Esophagus squamous epithelium (tissue), 4 donors: ENCODE results near the gene IGFBP7.

Source experiments
- CTCF ChIP-seq, 6 experiments: fragments of 450-650 bp in 4 of 6; fragments of 200-600 bp in 2 of 6; sonication (generic) in 2 of 6; IDR thresholded peaks; one replicate each; pipeline ENCODE4 v1.5.1; 2016 to 2019; ENCODE audit warnings: antibody characterized with exemption in 6 of 6, mild to moderate bottlenecking in 4 of 6, moderate library complexity in 4 of 6
- POLR2A ChIP-seq, 4 donors: fragments of 450-650 bp; IDR thresholded peaks; one replicate each; pipeline ENCODE4 v1.6.1; 2017; ENCODE audit warnings: antibody characterized with exemption in 4 of 4, mild to moderate bottlenecking in 4 of 4, moderate library complexity in 3 of 4

GRCh38 chr4:57070461-57070860, 39.7 kb downstream of the IGFBP7 start:
- TF ChIP-seq CTCF (IDR thresholded peaks at IDR 0.05): no peak
- no peak for TF ChIP-seq POLR2A (IDR thresholded peaks at IDR 0.05)
